ENCODE data around the gene THG1L.

DNA sequence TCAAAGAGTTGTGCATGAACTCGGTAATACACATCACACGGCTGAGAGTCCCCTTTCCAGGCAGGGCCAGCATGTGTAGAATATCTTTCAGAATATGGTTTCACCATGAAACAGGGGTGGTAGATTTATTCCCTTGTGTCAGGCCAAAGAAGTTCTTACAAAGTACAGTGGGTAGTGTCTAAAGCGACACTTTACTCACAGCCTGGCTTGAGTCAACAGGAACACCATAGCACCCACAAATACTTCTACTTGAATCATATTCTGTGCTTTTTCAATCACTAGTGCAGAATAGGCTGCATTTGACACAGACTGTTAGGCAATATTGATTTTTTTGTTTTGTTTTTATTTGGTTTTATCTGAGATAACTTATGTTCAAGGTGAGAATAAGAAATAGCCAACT lies 24.9 kb downstream of the THG1L start:
- TF ChIP-seq, protein P1, sequence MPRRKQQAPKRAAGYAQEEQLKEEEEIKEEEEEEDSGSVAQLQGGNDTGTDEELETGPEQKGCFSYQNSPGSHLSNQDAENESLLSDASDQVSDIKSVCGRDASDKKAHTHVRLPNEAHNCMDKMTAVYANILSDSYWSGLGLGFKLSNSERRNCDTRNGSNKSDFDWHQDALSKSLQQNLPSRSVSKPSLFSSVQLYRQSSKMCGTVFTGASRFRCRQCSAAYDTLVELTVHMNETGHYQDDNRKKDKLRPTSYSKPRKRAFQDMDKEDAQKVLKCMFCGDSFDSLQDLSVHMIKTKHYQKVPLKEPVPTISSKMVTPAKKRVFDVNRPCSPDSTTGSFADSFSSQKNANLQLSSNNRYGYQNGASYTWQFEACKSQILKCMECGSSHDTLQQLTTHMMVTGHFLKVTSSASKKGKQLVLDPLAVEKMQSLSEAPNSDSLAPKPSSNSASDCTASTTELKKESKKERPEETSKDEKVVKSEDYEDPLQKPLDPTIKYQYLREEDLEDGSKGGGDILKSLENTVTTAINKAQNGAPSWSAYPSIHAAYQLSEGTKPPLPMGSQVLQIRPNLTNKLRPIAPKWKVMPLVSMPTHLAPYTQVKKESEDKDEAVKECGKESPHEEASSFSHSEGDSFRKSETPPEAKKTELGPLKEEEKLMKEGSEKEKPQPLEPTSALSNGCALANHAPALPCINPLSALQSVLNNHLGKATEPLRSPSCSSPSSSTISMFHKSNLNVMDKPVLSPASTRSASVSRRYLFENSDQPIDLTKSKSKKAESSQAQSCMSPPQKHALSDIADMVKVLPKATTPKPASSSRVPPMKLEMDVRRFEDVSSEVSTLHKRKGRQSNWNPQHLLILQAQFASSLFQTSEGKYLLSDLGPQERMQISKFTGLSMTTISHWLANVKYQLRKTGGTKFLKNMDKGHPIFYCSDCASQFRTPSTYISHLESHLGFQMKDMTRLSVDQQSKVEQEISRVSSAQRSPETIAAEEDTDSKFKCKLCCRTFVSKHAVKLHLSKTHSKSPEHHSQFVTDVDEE (CRISPR knock-in tag; IDR thresholded peaks at IDR 0.05), result no peak
- TF ChIP-seq PPARA (CRISPR knock-in tag; IDR thresholded peaks at IDR 0.05; ENCODE audit: borderline replicate concordance), result no peak
